Measurements from ENCODE around the gene ATF7. TPM values are rescaled to one million over a fixed set of nuclear protein-coding genes. Genes with fewer than 3 reads are reported as not detected.
A peak's percentile ranks its signal among the peaks of the same experiment; 100 is the strongest.

Gene ATF7
- total and polyA plus RNA-seq, 5 donors from 2014 or later = 11.6 to 41.0 (median 15.8) TPM

GRCh38 chr12:53486736-53487487 is 139.3 kb downstream of the ATF7 start:
- DNase-seq (no peak), ATAC-seq (ENCODE audit: low read depth in 2 of 2) (no peak)
- Mint-ChIP-seq H3K27ac (peak overlapping the region in 2 of 3 donors; percentile 26 to 36), H3K27me3 (no peaks in the 10 kb centered on the region), H3K36me3 (peaks cover 13% of the 10 kb centered on the region), H3K4me3 (no peak overlapping the region), H3K9me3 (no peaks in the 10 kb centered on the region), H3K4me1 (peaks cover 0 to 10% (median 2%) of the 10 kb centered on the region in 4 donors)
- Histone ChIP-seq H3K9me3 (ENCODE audit: control insufficient read depth in 2 of 2, low read length in 2 of 2) (no peaks in the 10 kb centered on the region), H3K36me3 (ENCODE audit: control insufficient read depth, insufficient read depth, low read length) (peaks cover 49% of the 10 kb centered on the region), H3K27me3 (ENCODE audit: control insufficient read depth, insufficient read depth, low read length) (no peaks in the 10 kb centered on the region), H3K4me3 (ENCODE audit: low read depth, low read length) (no peak overlapping the region), H3K4me1 (ENCODE audit: control insufficient read depth, insufficient read depth, low read length, poor library complexity, severe bottlenecking) (no peaks in the 10 kb centered on the region), H3K27ac (ENCODE audit: insufficient read depth, low read length, poor library complexity, severe bottlenecking) (no peak overlapping the region)

GRCh38 chr12:53485955-53486735 is 140.0 kb downstream of the ATF7 start:
- no peaks in the 10 kb centered on the region for H3K27me3 ChIP-seq (ENCODE audit: control insufficient read depth, insufficient read depth, low read length)
- Mint-ChIP-seq H3K36me3 (peaks cover 14% of the 10 kb centered on the region), H3K27ac (peak overlapping the region in 2 of 3 donors; percentile 26 to 36), H3K4me1 (peaks cover 0 to 12% (median 2%) of the 10 kb centered on the region in 4 donors), H3K4me3 (no peak overlapping the region), H3K27me3 (no peaks in the 10 kb centered on the region), H3K9me3 (no peaks in the 10 kb centered on the region)
- no peak for DNase-seq
- peaks cover 55% of the 10 kb centered on the region for H3K36me3 ChIP-seq (ENCODE audit: control insufficient read depth, insufficient read depth, low read length)
- no peaks in the 10 kb centered on the region for H3K9me3 ChIP-seq (ENCODE audit: control insufficient read depth in 2 of 2, low read length in 2 of 2)
- H3K4me1 ChIP-seq (ENCODE audit: control insufficient read depth, insufficient read depth, low read length, poor library complexity, severe bottlenecking) = no peaks in the 10 kb centered on the region
- H3K4me3 ChIP-seq (ENCODE audit: low read depth, low read length) = no peak overlapping the region
- ATAC-seq (ENCODE audit: low read depth in 2 of 2) = no peak
- H3K27ac ChIP-seq (ENCODE audit: insufficient read depth, low read length, poor library complexity, severe bottlenecking) = no peak overlapping the region

GRCh38 chr12:53484686-53485575 is 141.3 kb downstream of the ATF7 start:
- H3K27me3 ChIP-seq (ENCODE audit: control insufficient read depth, insufficient read depth, low read length) = no peaks in the 10 kb centered on the region
- H3K27me3 Mint-ChIP-seq = no peaks in the 10 kb centered on the region
- H3K27ac ChIP-seq (ENCODE audit: insufficient read depth, low read length, poor library complexity, severe bottlenecking) = no peak overlapping the region
- peak overlapping the region in 2 of 3 donors; percentile 25 to 53 for H3K27ac Mint-ChIP-seq
- no peak overlapping the region for H3K4me3 ChIP-seq (ENCODE audit: low read depth, low read length)
- no peak for ATAC-seq (ENCODE audit: low read depth in 2 of 2)
- DNase-seq = no peak
- no peak overlapping the region for H3K4me3 Mint-ChIP-seq
- peaks cover 62% of the 10 kb centered on the region for H3K36me3 ChIP-seq (ENCODE audit: control insufficient read depth, insufficient read depth, low read length)
- peaks cover 2% of the 10 kb centered on the region for H3K4me1 ChIP-seq (ENCODE audit: control insufficient read depth, insufficient read depth, low read length, poor library complexity, severe bottlenecking)
- peaks cover 18% of the 10 kb centered on the region for H3K36me3 Mint-ChIP-seq
- H3K4me1 Mint-ChIP-seq = peaks cover 0 to 12% (median 5%) of the 10 kb centered on the region in 4 donors
- H3K9me3 ChIP-seq (ENCODE audit: control insufficient read depth in 2 of 2, low read length in 2 of 2) = no peaks in the 10 kb centered on the region
- no peaks in the 10 kb centered on the region for H3K9me3 Mint-ChIP-seq

- no peak overlapping the region for H3K4me3 ChIP-seq (ENCODE audit: low read depth, low read length)
- H3K27me3 Mint-ChIP-seq = no peaks in the 10 kb centered on the region
- no peak overlapping the region for H3K27ac ChIP-seq (ENCODE audit: insufficient read depth, low read length, poor library complexity, severe bottlenecking)
- peaks cover 71% of the 10 kb centered on the region for H3K36me3 ChIP-seq (ENCODE audit: control insufficient read depth, insufficient read depth, low read length)
- no peaks in the 10 kb centered on the region for H3K9me3 ChIP-seq (ENCODE audit: control insufficient read depth in 2 of 2, low read length in 2 of 2)
- peaks cover 22% of the 10 kb centered on the region for H3K36me3 Mint-ChIP-seq
- DNase-seq (no peak), ATAC-seq (ENCODE audit: low read depth in 2 of 2) (peak in 1 of 2 donors; percentile 10)
- H3K27me3 ChIP-seq (ENCODE audit: control insufficient read depth, insufficient read depth, low read length) = no peaks in the 10 kb centered on the region
- peaks cover 2% of the 10 kb centered on the region for H3K4me1 ChIP-seq (ENCODE audit: control insufficient read depth, insufficient read depth, low read length, poor library complexity, severe bottlenecking)
- peaks cover 0 to 16% (median 7%) of the 10 kb centered on the region in 4 donors for H3K4me1 Mint-ChIP-seq
- H3K4me3 Mint-ChIP-seq = no peak overlapping the region
- H3K9me3 Mint-ChIP-seq = no peaks in the 10 kb centered on the region
- peak overlapping the region in 2 of 3 donors; percentile 13 to 77 for H3K27ac Mint-ChIP-seq
Measured at GRCh38 chr12:53483979-53484377, 142.2 kb downstream of the ATF7 start.

- Mint-ChIP-seq H3K4me3 (no peak overlapping the region), H3K27me3 (no peaks in the 10 kb centered on the region), H3K36me3 (peaks cover 22% of the 10 kb centered on the region), H3K4me1 (peaks cover 0 to 16% (median 8%) of the 10 kb centered on the region in 4 donors), H3K27ac (peak overlapping the region in 2 of 3 donors; percentile 13 to 77), H3K9me3 (no peaks in the 10 kb centered on the region)
- peaks cover 2% of the 10 kb centered on the region for H3K4me1 ChIP-seq (ENCODE audit: control insufficient read depth, insufficient read depth, low read length, poor library complexity, severe bottlenecking)
- no peak overlapping the region for H3K27ac ChIP-seq (ENCODE audit: insufficient read depth, low read length, poor library complexity, severe bottlenecking)
- H3K36me3 ChIP-seq (ENCODE audit: control insufficient read depth, insufficient read depth, low read length) = peaks cover 77% of the 10 kb centered on the region
- H3K9me3 ChIP-seq (ENCODE audit: control insufficient read depth in 2 of 2, low read length in 2 of 2) = no peaks in the 10 kb centered on the region
- no peaks in the 10 kb centered on the region for H3K27me3 ChIP-seq (ENCODE audit: control insufficient read depth, insufficient read depth, low read length)
- peak in 1 of 2 donors; percentile 4 for ATAC-seq (ENCODE audit: low read depth in 2 of 2)
- DNase-seq = no peak
- H3K4me3 ChIP-seq (ENCODE audit: low read depth, low read length) = no peak overlapping the region
Measured at GRCh38 chr12:53483225-53483978, 142.8 kb downstream of the ATF7 start.

- peaks cover 23% of the 10 kb centered on the region for H3K36me3 Mint-ChIP-seq
Measured at GRCh38 chr12:53482626-53483168, 143.5 kb downstream of the ATF7 start.

More at GRCh38 chr12:53482626-53483168, 143.5 kb downstream of the ATF7 start:
- Mint-ChIP-seq H3K4me1 (peaks cover 0 to 16% (median 8%) of the 10 kb centered on the region in 4 donors), H3K9me3 (no peaks in the 10 kb centered on the region), H3K27ac (peak overlapping the region in 2 of 3 donors; percentile 13 to 18), H3K27me3 (no peaks in the 10 kb centered on the region), H3K4me3 (no peak overlapping the region)
- Histone ChIP-seq H3K4me3 (ENCODE audit: low read depth, low read length) (no peak overlapping the region), H3K4me1 (ENCODE audit: control insufficient read depth, insufficient read depth, low read length, poor library complexity, severe bottlenecking) (peaks cover 2% of the 10 kb centered on the region), H3K27me3 (ENCODE audit: control insufficient read depth, insufficient read depth, low read length) (no peaks in the 10 kb centered on the region), H3K27ac (ENCODE audit: insufficient read depth, low read length, poor library complexity, severe bottlenecking) (no peak overlapping the region), H3K9me3 (ENCODE audit: control insufficient read depth in 2 of 2, low read length in 2 of 2) (no peaks in the 10 kb centered on the region), H3K36me3 (ENCODE audit: control insufficient read depth, insufficient read depth, low read length) (peaks cover 82% of the 10 kb centered on the region)
- ATAC-seq (ENCODE audit: low read depth in 2 of 2) = no peak
- no peak for DNase-seq
